A375 (cell line): ENCODE measurements around the gene RTP2. TPM values are rescaled to one million over a fixed set of nuclear protein-coding genes. Genes with fewer than 3 reads are reported as not detected.

ENCODE experiments used
- total RNA-seq: library from RNA; depleted of rRNA; stranded (reverse); fragments of >200 nt; shearing (Covaris generic); gene quantifications from 2 replicates; pipeline ENCODE4 v1.2.3, GENCODE V29; 2014; rRNA removed

The RTP2 gene, protein sequence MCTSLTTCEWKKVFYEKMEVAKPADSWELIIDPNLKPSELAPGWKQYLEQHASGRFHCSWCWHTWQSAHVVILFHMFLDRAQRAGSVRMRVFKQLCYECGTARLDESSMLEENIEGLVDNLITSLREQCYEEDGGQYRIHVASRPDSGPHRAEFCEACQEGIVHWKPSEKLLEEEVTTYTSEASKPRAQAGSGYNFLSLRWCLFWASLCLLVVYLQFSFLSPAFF
- not detected in 2 replicates for total RNA-seq

DNA sequence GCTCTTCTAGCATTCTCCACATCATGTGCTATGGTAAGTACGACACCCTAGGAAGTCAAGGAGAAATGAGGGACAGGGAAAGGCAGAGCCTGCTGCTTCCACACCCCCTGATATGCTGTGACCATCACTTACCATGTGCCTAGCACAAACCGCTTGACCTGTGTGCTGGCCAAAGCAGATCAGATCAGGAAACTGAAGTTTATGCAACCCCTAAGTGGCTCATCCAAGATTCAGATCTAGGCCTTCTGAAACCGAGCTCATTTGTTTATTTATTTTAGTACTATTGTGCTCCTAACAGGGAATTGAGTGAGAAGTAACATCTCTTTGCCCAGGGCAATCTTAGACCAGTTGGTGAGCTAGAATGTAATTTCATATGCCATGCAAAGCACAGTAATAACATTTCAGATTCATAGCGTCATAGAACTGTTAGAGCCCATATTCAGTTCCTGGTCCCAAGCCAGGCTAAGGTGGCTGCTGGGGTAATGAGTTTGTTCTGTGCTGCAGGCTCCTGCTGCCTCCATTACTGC lies at the start of gene RTP2:
Gene RTP2, minus strand, starts transcription at position 51 of the 527 bp plus-strand sequence. CDS start 429 bp downstream, outside the sequence.

DNA sequence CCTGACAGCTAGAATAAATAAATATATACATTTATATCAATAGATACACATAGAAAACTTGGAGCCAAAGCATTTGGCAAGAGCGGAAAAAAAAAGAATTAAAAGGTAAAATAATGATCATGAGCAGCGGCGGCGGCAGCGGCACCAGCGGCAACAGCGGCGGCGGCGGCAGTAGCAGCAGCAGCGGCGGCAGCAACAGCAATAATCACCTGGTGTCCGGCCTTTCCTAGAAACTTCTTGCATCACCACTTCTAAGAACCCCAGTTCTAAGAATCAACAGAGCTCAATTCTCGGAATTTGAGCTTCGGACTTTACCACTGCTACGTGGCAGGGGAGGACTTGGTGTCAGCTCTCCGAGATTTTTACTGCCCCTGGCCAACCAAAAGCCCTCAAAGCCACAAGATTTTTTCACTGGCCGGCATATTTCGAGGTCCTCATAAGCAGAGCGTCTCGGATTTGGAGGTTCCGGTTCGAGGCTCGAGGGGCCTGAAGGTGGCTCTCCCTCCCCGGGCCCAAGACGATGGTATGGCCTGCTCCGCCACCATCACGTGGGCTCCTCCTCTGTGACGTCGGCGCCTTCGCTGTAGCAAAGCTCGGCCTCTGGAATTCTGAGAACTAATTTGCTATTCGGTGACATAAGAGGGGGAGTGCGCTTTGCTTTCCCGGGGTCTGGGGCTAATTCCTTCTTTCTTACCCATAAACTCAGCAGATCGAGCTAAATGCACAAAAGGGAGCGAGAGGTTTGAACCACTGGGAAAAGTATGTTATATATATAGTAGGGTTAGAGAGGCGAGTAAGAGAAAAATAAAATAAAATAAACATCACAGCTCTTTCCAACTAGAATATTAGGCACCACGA lies 43.1 kb upstream of the RTP2 start, which contains the start of gene BCL6:
Gene BCL6, minus strand, starts transcription at position 268 of the 858 bp plus-strand sequence. CDS start 11,775 bp downstream, outside the sequence.

DNA sequence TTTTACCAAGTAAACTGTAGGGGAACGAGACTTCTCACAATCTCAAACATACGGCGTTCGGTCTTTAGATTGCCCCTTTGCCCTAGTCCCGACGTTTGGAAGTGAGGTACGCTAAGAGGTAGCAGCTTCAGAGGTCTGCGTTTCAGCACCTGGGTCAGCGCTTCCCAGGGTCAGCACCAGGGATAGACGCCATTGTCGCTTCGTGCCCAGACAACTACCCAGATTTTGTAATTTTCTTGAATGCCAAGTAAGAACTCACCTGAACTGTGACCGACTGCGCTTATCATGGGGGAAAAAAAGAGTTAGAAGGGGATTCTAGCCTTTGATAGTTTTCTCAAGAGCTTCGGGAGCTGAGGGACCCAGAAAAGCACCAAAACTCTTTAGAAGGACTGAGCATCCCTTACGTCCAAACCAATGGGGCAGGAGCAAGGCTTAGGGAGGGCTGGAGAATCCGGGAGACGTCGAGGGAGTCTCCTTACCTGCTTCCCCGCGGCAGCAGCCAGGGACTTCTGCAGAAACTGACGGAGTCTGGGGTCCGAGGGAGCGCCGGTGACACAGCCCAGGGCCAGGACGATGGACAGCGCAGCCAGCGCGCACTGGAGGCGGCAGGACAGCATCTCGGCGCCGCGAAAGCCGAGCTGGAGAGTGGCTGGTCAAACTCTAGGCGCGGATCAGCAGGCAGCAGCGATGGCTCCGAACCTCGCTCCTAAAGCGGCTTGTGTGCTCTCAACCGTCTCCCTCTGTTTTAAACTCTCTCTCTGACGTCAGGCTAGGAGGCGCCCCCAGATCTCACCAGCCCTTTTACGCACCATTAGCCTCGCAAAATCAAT lies 32.5 kb downstream of the RTP2 start, which contains the start of gene SST:
Gene SST, minus strand, starts transcription at position 720 of the 830 bp plus-strand sequence. Its CDS starts 103 bp downstream, at position 617.

Other genes starting within 250 kb of the RTP2 start
- not detected in 2 replicates for gene SST, start 32.2 kb downstream of the RTP2 start, total RNA-seq
- 9.4 and 11.0 TPM in 2 replicates for gene BCL6, start 42.9 kb upstream of the RTP2 start, total RNA-seq